HEK293 (cell line): ENCODE data around the gene ST6GALNAC6.

ENCODE experiments used
- CTCF ChIA-PET: fragments of 350-600 bp; formaldehyde crosslinking; extraction: SDS; loops from one replicate; lab custom pipeline; 2021; ENCODE audit warnings: antibody characterized with exemption; lab: Yijun Ruan, JAX
- POLR2A ChIA-PET: fragments of 300-600 bp; formaldehyde crosslinking; extraction: SDS; loops from one replicate; lab custom pipeline; 2020; ENCODE audit warnings: antibody characterized with exemption, inconsistent platforms; lab: Yijun Ruan, JAX
- H3K27ac ChIP-seq: fragments of 200-500 bp; sonication (Bioruptor generic); 2 replicates; pipeline ENCODE4 v1.5.1; 2014; ENCODE audit warnings: low read depth, low read length, control low read depth, inconsistent platforms; ENCODE audit errors: extremely low read depth
- H3K36me3 ChIP-seq, 2 experiments: fragments of 200-500 bp in 1 of 2; sonication (Bioruptor generic) in 1 of 2; 1 replicate in 1 of 2; 2 replicates in 1 of 2; pipeline ENCODE4 v1.5.1; 2014 to 2017; ENCODE audit warnings: inconsistent platforms in 2 of 2, low read length in 2 of 2; ENCODE audit not compliant: control insufficient read depth in 2 of 2, insufficient read depth in 1 of 2
- H3K4me1 ChIP-seq: fragments of 200-500 bp; sonication (Bioruptor generic); 2 replicates; pipeline ENCODE4 v1.5.1; 2014; ENCODE audit warnings: mild to moderate bottlenecking, low read length, inconsistent platforms; ENCODE audit not compliant: control insufficient read depth, insufficient read depth
- H3K4me3 ChIP-seq: 2 replicates; pipeline ENCODE4 v1.5.1; 2011; ENCODE audit warnings: low read depth, mild to moderate bottlenecking, control low read depth, low read length, moderate library complexity
- H3K9me3 ChIP-seq: fragments of 200-500 bp; sonication (Bioruptor generic); 2 replicates; pipeline ENCODE4 v1.5.1; 2014; ENCODE audit warnings: low read depth, low read length, inconsistent platforms; ENCODE audit not compliant: control insufficient read depth, insufficient read depth
- ZFHX2 ChIP-seq: fragments of 450-650 bp; formaldehyde crosslinking; conservative IDR thresholded peaks from 2 replicates; pipeline ENCODE4 v1.5.1; 2016; ENCODE audit warnings: missing biosample characterization, missing genetic modification characterization
- ZNF585B ChIP-seq: fragments of 450-650 bp; formaldehyde crosslinking; IDR thresholded peaks from 2 replicates; pipeline ENCODE4 v1.5.1; 2016; ENCODE audit warnings: missing biosample characterization, missing genetic modification characterization

Gene ST6GALNAC6

GRCh38 chr9:127835991-127836516 is 63.3 kb downstream of the ST6GALNAC6 start:
- no peak overlapping the region for H3K27ac ChIP-seq
- ChIA-PET CTCF (interaction anchor here (0.6 to 1.9 kb wide), 4 partner anchors 10 to 34 kb away, joined by 3 to 7 read pairs (median 4); no protein-coding TSS in a partner anchor), POLR2A (no interaction called here)
- no peak overlapping the region for H3K4me3 ChIP-seq
- no peaks in the 10 kb centered on the region for H3K36me3 ChIP-seq
- H3K4me1 ChIP-seq, result no peaks in the 10 kb centered on the region
- TF ChIP-seq ZFHX2 (0 out of 2 replicates have a peak, but pooled peaks have one; percentile 19), ZNF585B (no peak)
- TF ChIP-seq, all 188 proteins: peak for 1
- H3K9me3 ChIP-seq, result no peaks in the 10 kb centered on the region
